Measurements from ENCODE around the gene REEP2.

GRCh38 chr5:138440159-138441073 lies 1.6 kb downstream of the REEP2 start:
- TF ChIP-seq POLR2A (IDR thresholded peaks at IDR 0.05) (no peak), CTCF (IDR thresholded peaks at IDR 0.05) (no peak)

Measured in heart left ventricle (tissue), 13 donors.